BE2C (cell line): ENCODE measurements around the gene RNF220.

ENCODE experiments used
- DNase-seq: peaks from one replicate; pipeline ENCODE4 v3.0.0-alpha.2; 2020
- H3K27me3 ChIP-seq: fragments of 250-450 bp; sonication (Bioruptor Pico); 2 replicates; pipeline ENCODE4 v1.5.1; 2020; ENCODE audit warnings: mild to moderate bottlenecking
- H3K36me3 ChIP-seq: fragments of 250-450 bp; sonication (Bioruptor Pico); 2 replicates; pipeline ENCODE4 v1.5.1; 2020; ENCODE audit warnings: mild to moderate bottlenecking
- H3K4me1 ChIP-seq: fragments of 250-450 bp; sonication (Bioruptor Pico); 2 replicates; pipeline ENCODE4 v1.5.1; 2020
- H3K4me3 ChIP-seq: 2 replicates; pipeline ENCODE4 v1.5.1; 2011; ENCODE audit warnings: low read depth, low read length
- H3K9me3 ChIP-seq: fragments of 250-450 bp; sonication (Bioruptor Pico); 2 replicates; pipeline ENCODE4 v1.5.1; 2020
- CTCF ChIP-seq: IDR thresholded peaks from 2 replicates; pipeline ENCODE4 v1.5.1; 2012; ENCODE audit warnings: mild to moderate bottlenecking, low read depth, low read length

RNF220 gene

GRCh38 chr1:44588551-44589210 lies 183.6 kb downstream of the RNF220 start:
- DNase-seq, result no peak
- no peaks in the 10 kb centered on the region for H3K4me1 ChIP-seq
- H3K36me3 ChIP-seq, result no peaks in the 10 kb centered on the region
- H3K9me3 ChIP-seq, result no peaks in the 10 kb centered on the region
- TF ChIP-seq CTCF, result no peak
- peaks cover 19% of the 10 kb centered on the region for H3K27me3 ChIP-seq
- H3K4me3 ChIP-seq, result no peak overlapping the region

GRCh38 chr1:44590475-44590874 lies 185.4 kb downstream of the RNF220 start:
- DNase-seq, result no peak
- TF ChIP-seq CTCF, result no peak
- no peaks in the 10 kb centered on the region for H3K9me3 ChIP-seq
- no peaks in the 10 kb centered on the region for H3K36me3 ChIP-seq
- H3K4me1 ChIP-seq, result no peaks in the 10 kb centered on the region
- H3K27me3 ChIP-seq, result peaks cover 16% of the 10 kb centered on the region
- no peak overlapping the region for H3K4me3 ChIP-seq

- Histone ChIP-seq H3K27me3 (peaks cover 9% of the 10 kb centered on the region), H3K4me3 (no peak overlapping the region), H3K36me3 (no peaks in the 10 kb centered on the region), H3K4me1 (no peaks in the 10 kb centered on the region), H3K9me3 (no peaks in the 10 kb centered on the region)
- TF ChIP-seq CTCF, result no peak
- DNase-seq, result no peak
These were observed 186.3 kb downstream of the RNF220 start for GRCh38 chr1:44591381-44591780.

GRCh38 chr1:44592208-44593145 lies 187.4 kb downstream of the RNF220 start:
- TF ChIP-seq CTCF, result no peak
- H3K27me3 ChIP-seq, result peaks cover 9% of the 10 kb centered on the region
- H3K9me3 ChIP-seq, result no peaks in the 10 kb centered on the region
- H3K4me1 ChIP-seq, result no peaks in the 10 kb centered on the region
- no peak for DNase-seq
- H3K36me3 ChIP-seq, result no peaks in the 10 kb centered on the region
- no peak overlapping the region for H3K4me3 ChIP-seq

GRCh38 chr1:44594353-44594752 lies 189.3 kb downstream of the RNF220 start:
- Histone ChIP-seq H3K4me1 (no peaks in the 10 kb centered on the region), H3K9me3 (no peaks in the 10 kb centered on the region), H3K36me3 (no peaks in the 10 kb centered on the region), H3K4me3 (no peak overlapping the region), H3K27me3 (peaks cover 17% of the 10 kb centered on the region)
- DNase-seq, result no peak
- no peak for TF ChIP-seq CTCF
